HepG2 (cell line): ENCODE results near the gene ELP4. TPM values are rescaled to one million over a fixed set of nuclear protein-coding genes. Genes with fewer than 3 reads are reported as not detected.

Experiments used
- ATF1 ChIP-seq: IDR thresholded peaks from 2 replicates; pipeline ENCODE4 v1.6.1; 2016; ENCODE audit warnings: mild to moderate bottlenecking, control low read depth
- ATF3 ChIP-seq: sonication (generic); formaldehyde crosslinking; IDR thresholded peaks from 2 replicates; pipeline ENCODE4 v1.4.0; 2020; ENCODE audit warnings: missing genetic modification reagents
- HNRNPLL ChIP-seq: fragments of 200-400 bp; formaldehyde crosslinking; IDR thresholded peaks from 2 replicates; pipeline ENCODE4 v1.6.1; 2017; ENCODE audit warnings: mild to moderate bottlenecking, low read depth, low read length; ENCODE audit not compliant: poor library complexity, severe bottlenecking
- MBNL3 ChIP-seq: fragments of 250-450 bp; sonication (Bioruptor Pico); conservative IDR thresholded peaks from 2 replicates; pipeline ENCODE4 v1.8.0; 2022; ENCODE audit warnings: mild to moderate bottlenecking, inconsistent platforms
- MED13 ChIP-seq: sonication (generic); formaldehyde crosslinking; IDR thresholded peaks from 2 replicates; pipeline ENCODE4 v1.5.0; 2020; ENCODE audit warnings: missing genetic modification reagents
- MZF1 ChIP-seq: sonication (generic); formaldehyde crosslinking; IDR thresholded peaks from 2 replicates; pipeline ENCODE4 v1.8.1; 2023; ENCODE audit warnings: mild to moderate bottlenecking, missing genetic modification reagents, borderline replicate concordance
- POGZ ChIP-seq: sonication (generic); formaldehyde crosslinking; IDR thresholded peaks from 2 replicates; pipeline ENCODE4 v1.4.0; 2020; ENCODE audit warnings: mild to moderate bottlenecking, missing genetic modification reagents
- SIN3A ChIP-seq: IDR thresholded peaks from 2 replicates; pipeline ENCODE4 v1.6.1; 2011; ENCODE audit warnings: low read depth, mild to moderate bottlenecking, control low read depth, low read length, borderline replicate concordance
- SNRNP70 ChIP-seq: fragments of 200-400 bp; formaldehyde crosslinking; IDR thresholded peaks from 2 replicates; pipeline ENCODE4 v1.6.1; 2017; ENCODE audit warnings: mild to moderate bottlenecking, low read depth, low read length, moderate library complexity
- SSRP1 ChIP-seq: IDR thresholded peaks from 2 replicates; pipeline ENCODE4 v1.6.1; 2016; ENCODE audit warnings: control low read depth
- TEAD2 ChIP-seq: sonication (generic); formaldehyde crosslinking; IDR thresholded peaks from 2 replicates; pipeline ENCODE4 v1.9.0; 2021; ENCODE audit warnings: missing genetic modification reagents
- YEATS4 ChIP-seq: sonication (generic); formaldehyde crosslinking; IDR thresholded peaks from 2 replicates; pipeline ENCODE4 v1.4.0; 2020; ENCODE audit warnings: missing genetic modification reagents, borderline replicate concordance
- ZBTB40 ChIP-seq, 2 experiments: fragments of 450-650 bp in 1 of 2; sonication (generic) in 1 of 2; formaldehyde crosslinking in 1 of 2; IDR thresholded peaks; 2 replicates each; pipeline versions ENCODE4 v1.6.1 to v1.8.0; 2016 to 2022; ENCODE audit warnings: antibody characterized with exemption in 1 of 2, mild to moderate bottlenecking in 1 of 2, missing genetic modification reagents in 1 of 2
- ZMYM4 ChIP-seq: sonication (generic); formaldehyde crosslinking; IDR thresholded peaks from 2 replicates; pipeline ENCODE4 v1.8.1; 2023; ENCODE audit warnings: mild to moderate bottlenecking, missing genetic modification reagents
- ZNF430 ChIP-seq: sonication (generic); formaldehyde crosslinking; IDR thresholded peaks from 2 replicates; pipeline ENCODE4 v1.9.0; 2021; ENCODE audit warnings: mild to moderate bottlenecking, missing genetic modification reagents
- ZNF761 ChIP-seq: sonication (generic); formaldehyde crosslinking; conservative IDR thresholded peaks from 2 replicates; pipeline ENCODE4 v1.4.0; 2020; ENCODE audit warnings: mild to moderate bottlenecking, missing genetic modification reagents
- ZNF772 ChIP-seq: sonication (generic); formaldehyde crosslinking; IDR thresholded peaks from 2 replicates; pipeline ENCODE4 v1.5.0; 2020; ENCODE audit warnings: mild to moderate bottlenecking, missing genetic modification reagents
- ZNF800 ChIP-seq: sonication (generic); formaldehyde crosslinking; IDR thresholded peaks from 2 replicates; pipeline ENCODE4 v1.4.0; 2020; ENCODE audit warnings: missing genetic modification reagents
- polyA plus RNA-seq, 8 experiments: library from polyadenylated mRNA; depleted of rRNA in 3 of 8; stranded (reverse) in 7 of 8; unstranded in 1 of 8; fragments of >200 nt; fragmentation: Illumina TruSeq in 4 of 8; extraction: Trizol in 4 of 8; gene quantifications; 2 replicates each; pipeline versions ENCODE4 v1.2.1 to v1.2.3, GENCODE V29; 2011 to 2016; ENCODE audit warnings: low read depth in 4 of 8, missing spikeins in 1 of 8, mixed read lengths in 1 of 8; ENCODE audit not compliant: insufficient read depth in 1 of 8
- total RNA-seq, 5 experiments: library from RNA; depleted of rRNA; stranded (reverse); fragments of >200 nt; fragmentation: Illumina TruSeq; extraction: Trizol; gene quantifications; 2 replicates each; pipeline ENCODE4 v1.2.3, GENCODE V29; 2016; ENCODE audit warnings: low read depth in 1 of 5

ELP4 gene
- total and polyA plus RNA-seq, 2 of the 13 experiments (the other 11 are each of a cell fraction or from before 2014, with no cell fraction given), result 12.8 to 19.1 TPM

- TF ChIP-seq MZF1 (CRISPR knock-in tag), result no peak
- TF ChIP-seq ZMYM4 (CRISPR knock-in tag), result peak; percentile 99
- TF ChIP-seq ZNF761 (CRISPR knock-in tag), result peak; percentile 76; the same call in 1 of the 2 replicates
- peak; percentile 51 for TF ChIP-seq HNRNPLL
- no peak for TF ChIP-seq SNRNP70
- TF ChIP-seq YEATS4 (CRISPR knock-in tag), result peak; percentile 73; the same call in 1 of the 2 replicates
- TF ChIP-seq MED13, result no peak
- TF ChIP-seq TEAD2 (CRISPR knock-in tag), result no peak
- TF ChIP-seq ZNF772 (CRISPR knock-in tag), result peak; percentile 68
- TF ChIP-seq SIN3A, result peak; percentile 65; the same call in 1 of the 2 replicates
- TF ChIP-seq ZNF800 (CRISPR knock-in tag), result no peak
- TF ChIP-seq MBNL3 (CRISPR knock-in tag), result no peak
- TF ChIP-seq SSRP1, result no peak
- 0 out of 2 replicates have a peak, but pooled peaks have one; percentile 29 for TF ChIP-seq ZNF430 (CRISPR knock-in tag)
- no peak for TF ChIP-seq ATF3 (CRISPR knock-in tag)
- TF ChIP-seq ZBTB40 (IDR thresholded peaks at IDR 0.05), result no peak
- peak; percentile 66; the same call in 1 of the 2 replicates for TF ChIP-seq ZBTB40 (CRISPR knock-in tag; IDR thresholded peaks at IDR 0.05)
- peak; percentile 98 for TF ChIP-seq POGZ (CRISPR knock-in tag)
- TF ChIP-seq ATF1 (CRISPR knock-in tag), result peak; percentile 87
These were observed at the start of gene ELP4, which contains the start of gene IMMP1L (continued) for GRCh38 chr11:31509429-31510345.
